DMS153 treated with DMSO at 0.1 percent for 48 hours (cell line): ENCODE data around the gene ZNF69.
"Not testable (repeated sequence)": the region's sequence is repeated elsewhere in the genome, so short reads cannot be mapped to it uniquely, and the experiment has no call there.

Experiments
- DNase-seq: peaks from one replicate; lab custom pipeline; 2025; ENCODE audit not compliant: unreplicated experiment; lab: John Stamatoyannopoulos, UW

The ZNF69 gene

DNA sequence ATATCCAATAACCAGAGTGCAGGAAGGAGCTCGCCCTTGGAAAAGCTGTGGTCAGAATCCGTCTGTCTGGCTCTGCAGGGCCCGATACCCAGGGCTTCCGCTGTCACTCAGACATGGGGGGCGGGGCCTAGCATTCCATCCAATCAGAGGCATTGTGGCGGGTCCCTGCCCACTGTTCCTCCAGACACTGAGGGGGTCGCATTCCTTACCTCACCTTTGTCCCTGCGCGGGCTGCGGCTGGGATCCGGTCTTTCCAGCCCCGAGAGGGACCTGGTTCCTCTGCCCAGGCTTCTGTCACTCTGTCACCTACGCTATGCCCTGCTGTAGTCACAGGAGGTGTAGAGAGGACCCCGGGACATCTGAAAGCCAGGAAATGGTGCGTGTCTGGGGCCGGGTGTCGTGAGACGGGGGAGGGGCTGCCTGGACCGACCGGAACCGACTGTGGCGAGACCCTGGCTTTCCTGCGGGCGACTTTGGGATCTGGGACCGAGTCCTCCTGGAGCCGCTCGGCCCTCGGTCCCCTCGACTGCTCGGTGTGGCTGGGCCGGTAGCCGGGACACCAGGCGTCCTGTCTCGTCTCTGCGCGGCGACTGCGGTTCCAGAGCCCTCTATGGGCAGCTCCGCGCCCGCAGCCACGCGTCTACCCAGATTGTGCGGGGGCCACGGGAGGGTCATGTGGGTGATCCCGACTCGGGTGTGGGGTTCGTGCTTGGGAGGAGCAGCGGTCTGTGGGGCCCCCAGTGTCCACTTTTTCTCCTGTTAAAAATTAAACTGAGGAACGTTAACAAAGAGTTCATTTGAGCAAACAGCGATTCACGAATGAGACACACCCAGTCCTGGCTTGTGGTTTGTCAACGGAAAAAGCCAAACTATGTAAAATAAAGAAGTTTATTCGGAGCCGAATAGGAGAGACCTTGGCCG lies at the start of gene ZNF69:
Gene ZNF69 (plus strand): TSS at position 172 of the 921 bp plus-strand sequence. CDS start 142 bp downstream, at position 314.
- DNase-seq: no peak

GRCh38 chr19:11843722-11844121 lies 43.9 kb upstream of the ZNF69 start:
- no peak for DNase-seq

- not testable (repeated sequence) for DNase-seq
These were observed 40.0 kb upstream of the ZNF69 start for GRCh38 chr19:11847615-11848014.

GRCh38 chr19:11848200-11848593 lies 39.4 kb upstream of the ZNF69 start:
- DNase-seq: no peak

GRCh38 chr19:11848594-11849469 lies 38.8 kb upstream of the ZNF69 start, which contains the start of gene ZNF439:
Gene ZNF439, plus strand, starts transcription at chr19:11848726. Its CDS starts 142 bp downstream, at chr19:11848868.
- peak; percentile 88 for DNase-seq

GRCh38 chr19:11850289-11850688 lies 37.3 kb upstream of the ZNF69 start:
- DNase-seq: not testable (repeated sequence)

DNA sequence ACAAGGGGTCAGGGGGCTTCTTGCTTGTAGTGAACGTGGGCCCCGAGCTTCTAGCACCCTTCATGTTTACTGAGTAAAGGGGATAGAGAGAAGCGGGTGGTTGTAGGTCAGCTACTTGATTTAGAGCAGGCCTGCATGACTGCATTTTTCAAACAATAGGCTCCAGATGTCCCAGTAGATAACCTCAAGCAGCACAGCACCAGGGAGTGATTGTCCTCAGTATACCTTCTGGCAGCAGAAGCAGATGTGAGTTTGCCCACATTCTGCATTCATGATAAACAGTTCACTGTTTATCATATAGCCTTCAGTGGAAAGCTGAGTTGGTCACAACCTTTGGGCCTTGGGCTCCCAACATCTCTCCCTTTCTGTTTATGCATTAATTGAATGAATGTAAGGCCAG lies 34.2 kb upstream of the ZNF69 start:
- no peak for DNase-seq

- DNase-seq: no peak
These were observed 30.9 kb upstream of the ZNF69 start for GRCh38 chr19:11856596-11857250.

GRCh38 chr19:11860721-11861120 lies 26.9 kb upstream of the ZNF69 start:
- DNase-seq: no peak

- no peak for DNase-seq
These were observed 26.3 kb upstream of the ZNF69 start for GRCh38 chr19:11861301-11861700.

- not testable (repeated sequence) for DNase-seq
These were observed 19.8 kb upstream of the ZNF69 start for GRCh38 chr19:11867766-11868165.

DNA sequence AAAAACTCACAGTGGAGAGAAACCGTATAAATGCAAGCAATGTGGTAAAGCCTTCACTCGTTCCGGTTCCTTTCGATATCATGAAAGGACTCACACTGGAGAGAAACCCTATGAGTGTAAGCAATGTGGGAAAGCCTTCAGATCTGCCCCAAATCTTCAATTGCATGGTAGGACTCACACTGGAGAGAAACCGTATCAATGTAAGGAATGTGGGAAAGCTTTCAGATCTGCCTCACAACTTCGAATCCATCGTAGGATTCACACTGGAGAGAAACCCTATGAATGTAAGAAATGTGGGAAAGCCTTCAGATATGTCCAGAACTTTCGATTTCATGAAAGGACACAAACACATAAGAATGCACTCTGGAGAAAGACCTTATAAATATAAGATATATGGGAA lies 19.4 kb upstream of the ZNF69 start:
- DNase-seq: no peak

DNA sequence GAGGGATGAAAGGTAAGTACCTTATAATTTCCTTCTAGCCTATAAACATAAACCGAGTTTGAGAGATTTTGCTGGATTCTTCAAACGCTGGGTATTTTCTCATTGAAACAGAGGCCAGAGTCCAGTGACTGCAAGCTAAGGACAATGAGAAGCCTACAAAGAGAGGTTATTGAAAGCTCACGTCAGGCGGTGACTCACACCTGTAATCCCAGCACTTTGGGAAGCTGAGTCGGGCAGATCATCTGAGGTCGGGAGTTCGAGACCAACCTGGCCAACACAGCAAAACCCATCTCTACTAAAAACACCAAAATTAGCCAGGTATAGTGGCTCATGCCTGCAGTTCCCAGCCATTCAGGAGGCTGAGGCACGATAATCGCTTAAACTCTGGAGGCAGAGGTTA lies 15.0 kb upstream of the ZNF69 start:
- no peak for DNase-seq

DNA sequence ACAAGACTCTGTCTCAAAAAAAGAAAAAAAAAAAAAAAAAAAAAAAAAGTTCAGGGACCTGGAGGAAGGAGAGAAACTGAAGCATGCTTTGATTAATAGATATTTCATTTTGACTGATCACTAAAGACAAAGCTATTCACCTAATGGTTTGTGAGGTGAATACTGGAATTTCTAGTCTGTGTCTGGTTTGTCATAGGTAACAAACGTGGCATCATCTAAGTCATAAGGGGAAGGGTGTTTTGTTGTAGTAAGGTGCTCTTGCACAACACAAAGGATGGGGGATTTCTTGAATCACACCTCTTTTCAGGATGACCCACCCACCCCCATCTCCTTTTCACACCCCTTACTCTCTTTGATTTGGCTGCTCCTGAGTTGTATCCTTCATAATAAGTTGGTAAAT lies 13.8 kb upstream of the ZNF69 start:
- DNase-seq: no peak

DNA sequence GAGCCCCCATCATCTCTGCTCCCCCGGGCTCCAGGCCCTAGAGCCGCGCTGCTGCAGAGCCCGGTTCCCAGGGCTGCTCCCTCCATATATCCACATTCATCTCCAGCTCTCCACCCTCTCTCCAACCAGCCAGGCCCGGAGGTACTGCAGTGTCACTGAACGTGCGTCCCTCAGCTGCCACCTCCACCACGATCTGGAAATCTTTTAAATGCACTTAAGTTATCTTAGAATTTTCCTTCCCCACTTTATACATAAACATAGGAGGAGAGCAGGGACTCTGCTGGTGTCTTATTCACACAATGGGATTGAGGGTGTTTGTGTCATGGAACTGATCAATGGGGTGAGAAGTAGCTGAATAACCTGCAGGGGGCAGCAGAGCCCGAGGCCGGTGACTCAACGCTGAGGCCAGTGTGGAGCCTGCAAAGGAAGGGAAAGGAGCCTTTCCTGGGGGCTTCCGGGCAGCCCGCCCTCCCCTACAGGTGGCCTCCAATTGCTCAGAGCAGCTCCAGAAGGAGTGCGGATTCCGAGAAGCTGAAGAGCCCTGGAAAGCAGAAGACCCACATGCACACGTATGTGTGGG lies 7.8 kb upstream of the ZNF69 start:
- DNase-seq: not testable (repeated sequence)

DNA sequence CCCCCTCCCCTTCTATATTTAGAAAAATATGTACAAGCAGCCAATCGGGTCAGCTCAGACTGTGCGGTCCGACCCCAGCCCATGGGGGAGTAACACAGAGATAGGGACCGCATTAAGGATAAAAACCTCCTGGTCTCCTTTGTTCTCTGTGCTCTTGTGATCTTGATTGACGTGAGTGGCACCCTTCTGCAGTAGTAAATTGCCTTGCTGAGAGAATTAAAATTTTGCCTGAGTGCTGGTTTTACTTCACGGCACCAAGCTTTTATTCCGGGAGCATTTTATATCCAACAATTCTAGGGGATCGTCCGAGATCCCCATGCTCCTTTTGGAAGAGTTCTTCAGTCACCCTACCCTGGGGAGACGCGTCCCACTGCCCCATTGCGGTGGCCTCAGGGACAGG lies 7.0 kb upstream of the ZNF69 start:
- DNase-seq: no peak

GRCh38 chr19:11881151-11881800 lies 6.3 kb upstream of the ZNF69 start:
- peak; percentile 0 for DNase-seq

- no peak for DNase-seq
These were observed 5.0 kb upstream of the ZNF69 start for GRCh38 chr19:11882606-11883005.

- DNase-seq: no peak
These were observed 360 bp upstream of the ZNF69 start for GRCh38 chr19:11887234-11887610.

GRCh38 chr19:11889901-11890300 lies 2.3 kb downstream of the ZNF69 start:
- not testable (repeated sequence) for DNase-seq
